Endothelial cell of umbilical vein (primary cell): Measurements from ENCODE around the gene PIGA. TPM values are rescaled to one million over a fixed set of nuclear protein-coding genes. Genes with fewer than 3 reads are reported as not detected.

ENCODE experiments used
- BruUV-seq: library from RNA; stranded (reverse); fragments of 400-500 nt; replicated peaks from 2 replicates; lab custom pipeline; 2021; lab: Mats Ljungman, UMichigan
- CTCF ChIA-PET: fragments of 300-600, 350-600 bp; sonication (Branson Sonifier 250); formaldehyde crosslinking; loops from one replicate; lab custom pipeline; 2021; ENCODE audit warnings: antibody characterized with exemption, inconsistent platforms; lab: Charles Lee
- POLR2A ChIA-PET: fragments of 300-600, 350-600 bp; sonication (Branson Sonifier 250); formaldehyde crosslinking; loops from one replicate; lab custom pipeline; 2021; ENCODE audit warnings: antibody characterized with exemption, inconsistent platforms; lab: Charles Lee
- DNase-seq: peaks from one replicate; pipeline ENCODE4 v3.0.0-alpha.2; 2011; ENCODE audit warnings: low read depth, low spot score
- FAIRE-seq: peaks from 2 replicates; lab custom pipeline; 2011; peaks lifted over from hg19 to GRCh38; lab: Jason Lieb, UNC
- H2AFZ ChIP-seq: 2 replicates; pipeline ENCODE4 v1.6.0; 2012; ENCODE audit warnings: low read depth, low read length, control low read depth, inconsistent platforms
- H3K27ac ChIP-seq: 2 replicates; pipeline ENCODE4 v1.5.1; 2011; ENCODE audit warnings: low read depth, mild to moderate bottlenecking, control low read depth, low read length, moderate library complexity; ENCODE audit not compliant: insufficient read depth
- H3K27me3 ChIP-seq, 2 experiments: 2 replicates each; pipeline versions ENCODE4 v1.6.0 to v1.6.1; 2011; ENCODE audit warnings: low read length in 2 of 2, mixed read lengths in 1 of 2; ENCODE audit not compliant: control insufficient read depth in 2 of 2, insufficient read depth in 2 of 2
- H3K36me3 ChIP-seq, 2 experiments: 2 replicates in 1 of 2; 3 replicates in 1 of 2; pipeline ENCODE4 v1.5.1; 2011; ENCODE audit warnings: low read length in 2 of 2, mild to moderate bottlenecking in 1 of 2, moderate library complexity in 1 of 2; ENCODE audit not compliant: control insufficient read depth in 2 of 2, insufficient read depth in 2 of 2; ENCODE audit errors: extremely low read depth in 1 of 2
- H3K4me1 ChIP-seq: 3 replicates; pipeline ENCODE4 v1.5.1; 2011; ENCODE audit warnings: mild to moderate bottlenecking, low read length; ENCODE audit not compliant: control insufficient read depth, insufficient read depth; ENCODE audit errors: extremely low read depth
- H3K4me2 ChIP-seq: 2 replicates; pipeline ENCODE4 v1.6.1; 2011; ENCODE audit warnings: low read length, control low read depth, mixed read lengths; ENCODE audit not compliant: insufficient read depth
- H3K4me3 ChIP-seq, 3 experiments: fragments of 200-600 bp in 1 of 3; sonication (generic), shearing (Covaris generic) in 1 of 3; replicated peaks in 1 of 3; 2 replicates each; pipeline ENCODE4 v1.5.1; 2011 to 2016; ENCODE audit warnings: control low read depth in 3 of 3, low read length in 3 of 3, mild to moderate bottlenecking in 2 of 3, inconsistent platforms in 1 of 3, low read depth in 1 of 3, moderate library complexity in 1 of 3; ENCODE audit not compliant: insufficient read depth in 1 of 3
- H3K79me2 ChIP-seq: 2 replicates; pipeline ENCODE4 v1.6.0; 2012; ENCODE audit warnings: low read length, inconsistent platforms; ENCODE audit not compliant: control insufficient read depth, insufficient read depth
- H3K9ac ChIP-seq: replicated peaks from 2 replicates; pipeline ENCODE3; 2011; ENCODE audit warnings: low read length, control low read depth; ENCODE audit not compliant: insufficient read depth; ENCODE audit errors: extremely low read depth
- H3K9me1 ChIP-seq: replicated peaks from 3 replicates; pipeline ENCODE4 v1.6.0; 2011; ENCODE audit warnings: mild to moderate bottlenecking, low read length; ENCODE audit not compliant: control insufficient read depth, insufficient read depth; ENCODE audit errors: extremely low read depth
- H3K9me3 ChIP-seq: replicated peaks from 2 replicates; pipeline ENCODE4 v1.5.1; 2012; ENCODE audit warnings: low read length, inconsistent platforms; ENCODE audit not compliant: control insufficient read depth, insufficient read depth
- H4K20me1 ChIP-seq: replicated peaks from 2 replicates; pipeline ENCODE3; 2011; ENCODE audit warnings: mild to moderate bottlenecking, low read length; ENCODE audit not compliant: control insufficient read depth, insufficient read depth; ENCODE audit errors: extremely low read depth
- CTCF ChIP-seq, 2 donors: IDR thresholded peaks; 1 replicate in 1 of 2; 2 replicates in 1 of 2; pipeline ENCODE4 v1.5.1; 2011; ENCODE audit warnings: low read length in 2 of 2, mild to moderate bottlenecking in 2 of 2, moderate library complexity in 2 of 2, control low read depth in 1 of 2, inconsistent platforms in 1 of 2, low read depth in 1 of 2; ENCODE audit not compliant: insufficient read depth in 1 of 2; ENCODE audit errors: extremely low read depth in 1 of 2
- EZH2 ChIP-seq: IDR thresholded peaks from 2 replicates; pipeline ENCODE4 v1.6.1; 2012; ENCODE audit warnings: borderline replicate concordance, low read depth, mild to moderate bottlenecking, moderate library complexity, low read length, inconsistent platforms; ENCODE audit not compliant: severe bottlenecking
- FOS ChIP-seq: IDR thresholded peaks from 2 replicates; pipeline ENCODE4 v1.6.1; 2011; ENCODE audit warnings: mild to moderate bottlenecking, low read length, moderate library complexity, borderline replicate concordance; ENCODE audit not compliant: insufficient read depth
- GATA2 ChIP-seq: IDR thresholded peaks from 2 replicates; pipeline ENCODE4 v1.7.0; 2011; ENCODE audit warnings: low read depth, mild to moderate bottlenecking, moderate library complexity, mixed read lengths, low read length; ENCODE audit not compliant: insufficient read length, insufficient read depth
- JUN ChIP-seq: IDR thresholded peaks from 2 replicates; pipeline ENCODE4 v1.6.1; 2011; ENCODE audit warnings: borderline replicate concordance, low read depth; ENCODE audit not compliant: insufficient read length, insufficient read depth
- MAX ChIP-seq: IDR thresholded peaks from 2 replicates; pipeline ENCODE4 v1.6.1; 2011; ENCODE audit not compliant: insufficient read depth, insufficient read length
- MYC ChIP-seq: IDR thresholded peaks from one replicate; pipeline ENCODE4 v1.6.1; 2011; ENCODE audit warnings: mild to moderate bottlenecking, low read depth, low read length
- POLR2A ChIP-seq: IDR thresholded peaks from 2 replicates; pipeline ENCODE4 v1.6.1; 2012; ENCODE audit warnings: low read depth, mild to moderate bottlenecking, control low read depth, low read length
- POLR2AphosphoS5 ChIP-seq: IDR thresholded peaks from 2 replicates; pipeline ENCODE4 v1.6.1; 2012; ENCODE audit warnings: low read depth, mild to moderate bottlenecking, control low read depth, low read length, moderate library complexity; ENCODE audit not compliant: insufficient read depth
- dilution Hi-C: fragments of 300-500 bp; cut with MboI; formaldehyde crosslinking; loops from one replicate; pipeline ENCODE4 v1.15.0; 2019; ENCODE audit warnings: low sequenced_read_pairs; ENCODE audit not compliant: extremely low pct_ligation_motif_present
- intact Hi-C: fragments of 100-400 bp; cut with micrococcal nuclease; formaldehyde crosslinking; loops from one replicate; pipeline ENCODE4 v1.10.0; 2022
- polyA plus RNA-seq, 4 experiments: library from polyadenylated mRNA; depleted of rRNA in 3 of 4; stranded (reverse) in 3 of 4; unstranded in 1 of 4; fragments of >200 nt; gene quantifications; 2 replicates each; pipeline versions ENCODE4 v1.2.1 to v1.2.3, GENCODE V29; 2011 to 2012; ENCODE audit warnings: missing spikeins in 1 of 4
- total RNA-seq: library from RNA; stranded (reverse); gene quantifications from 2 replicates; pipeline ENCODE4 v1.2.3, GENCODE V29; 2021

PIGA gene
- total and polyA plus RNA-seq, 2 donors (not counting 3 experiments of a cell fraction or from before 2014, with no cell fraction given), result 4.0 to 12.1 TPM

- Histone ChIP-seq H3K9me1 (no peaks in the 10 kb centered on the region), H3K36me3 (no peaks in the 10 kb centered on the region), H3K79me2 (no peaks in the 10 kb centered on the region), H3K27me3 (no peaks in the 10 kb centered on the region), H2AFZ (no peak overlapping the region), H4K20me1 (no peaks in the 10 kb centered on the region), H3K4me1 (peaks cover 6% of the 10 kb centered on the region), H3K9ac (no peak overlapping the region), H3K4me3 (no peak overlapping the region), H3K4me2 (no peak overlapping the region), H3K9me3 (no peaks in the 10 kb centered on the region), H3K27ac (no peak overlapping the region)
- BruUV-seq, result no TSS peak
- no peak for DNase-seq
- FAIRE-seq, result no peak
- dilution Hi-C loops (no loop called here), intact Hi-C loops (no loop called here)
- CTCF ChIA-PET, result no interaction called here
- TF ChIP-seq GATA2 (no peak), FOS (no peak), JUN (no peak), POLR2A (no peak), MAX (no peak), MYC (no peak), POLR2AphosphoS5 (no peak), EZH2 (no peak), CTCF (IDR thresholded peaks at IDR 0.05; ENCODE audit: extremely low read depth in 1 of 2, insufficient read depth in 1 of 2, low read depth in 1 of 2, low read length in 2 of 2) (no peak)
- POLR2A ChIA-PET, result no interaction called here
These were observed 20.9 kb downstream of the PIGA start for GRCh38 chrX:15314472-15314871.
